Hematopoietic multipotent progenitor cell treated with erythropoietin and hydrocortisone succinate and interleukin-3 and kit ligand, for 17 days (in vitro differentiated cells): ENCODE results near the gene NUB1.

Experiments
- DNase-seq: peaks from one replicate; pipeline ENCODE4 v3.0.0-alpha.2; 2015; ENCODE audit warnings: low spot score

NUB1 gene

DNA sequence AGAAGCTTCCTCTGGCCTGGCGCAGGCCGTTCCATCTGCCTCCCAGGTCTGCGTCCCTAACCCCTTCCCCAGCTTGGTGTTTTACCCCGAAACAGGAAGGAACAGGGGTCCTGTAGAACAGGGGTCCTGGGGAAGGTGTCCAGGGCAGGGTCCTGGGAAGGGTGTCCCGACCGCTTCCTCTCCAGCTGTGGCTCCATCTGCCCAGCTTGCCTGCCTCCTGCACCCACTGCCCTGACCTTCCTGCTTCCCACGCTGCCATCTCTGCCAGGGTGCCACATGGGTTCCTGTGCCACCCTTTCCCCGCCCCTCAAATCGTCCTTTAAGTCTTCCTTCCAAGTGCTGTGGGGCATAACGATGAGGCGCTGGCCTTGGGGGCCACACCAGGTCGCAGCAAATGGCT is 35.8 kb downstream of the NUB1 start:
- no peak for DNase-seq

DNA sequence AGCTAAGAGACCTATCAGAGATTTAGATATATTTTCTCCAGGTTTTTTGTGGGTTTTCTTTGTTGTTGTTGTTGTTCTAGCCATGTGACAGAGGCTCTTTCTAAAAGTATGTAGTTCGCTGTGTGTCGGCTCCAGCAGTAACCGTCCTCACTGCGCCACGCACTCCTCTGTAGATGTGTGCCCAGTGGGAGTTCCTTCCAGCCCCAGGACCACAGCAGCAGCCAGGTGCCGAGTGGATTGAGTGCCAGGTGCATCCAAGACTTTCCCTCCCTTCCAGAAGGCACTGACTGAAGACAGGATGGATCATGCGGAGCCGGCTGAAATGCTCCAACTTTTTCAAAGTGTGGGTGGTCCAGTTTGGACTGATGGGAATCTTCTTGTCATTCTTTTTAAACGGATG is 36.4 kb downstream of the NUB1 start:
- DNase-seq: no peak

DNA sequence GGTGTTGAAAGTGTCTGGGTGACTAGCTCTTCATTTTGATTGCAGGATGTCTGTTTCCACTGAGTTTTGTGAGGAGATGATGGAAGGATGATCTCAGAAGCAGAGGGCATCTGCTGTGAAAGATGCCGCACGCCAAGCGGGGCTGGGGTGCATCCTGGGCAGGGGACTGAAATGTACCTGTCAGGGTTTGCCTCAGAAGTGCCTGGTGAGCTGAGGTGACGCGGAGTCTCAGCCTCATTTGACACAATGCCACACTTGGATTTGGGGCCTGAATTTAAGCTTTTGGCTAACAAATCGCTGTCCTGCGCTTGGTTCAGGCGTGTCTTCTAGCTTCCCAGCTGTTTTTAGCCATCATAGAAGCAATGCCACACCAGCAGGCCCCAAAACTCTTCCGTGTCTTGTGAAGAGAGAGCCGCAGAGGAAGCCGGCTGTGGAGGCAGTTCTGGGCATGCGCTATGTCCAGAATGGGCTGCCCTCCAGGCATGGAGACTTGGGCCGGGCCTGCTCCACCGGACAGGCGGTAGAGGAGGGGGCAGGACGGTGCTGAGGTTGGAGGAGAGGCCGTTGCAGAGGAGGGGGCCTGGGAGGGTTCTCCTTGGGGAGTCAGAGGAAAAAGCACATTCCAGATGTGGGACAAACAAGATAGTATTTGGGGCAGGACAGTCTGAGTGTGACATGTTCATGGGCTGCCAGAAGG is 37.0 kb downstream of the NUB1 start:
- no peak for DNase-seq

DNA sequence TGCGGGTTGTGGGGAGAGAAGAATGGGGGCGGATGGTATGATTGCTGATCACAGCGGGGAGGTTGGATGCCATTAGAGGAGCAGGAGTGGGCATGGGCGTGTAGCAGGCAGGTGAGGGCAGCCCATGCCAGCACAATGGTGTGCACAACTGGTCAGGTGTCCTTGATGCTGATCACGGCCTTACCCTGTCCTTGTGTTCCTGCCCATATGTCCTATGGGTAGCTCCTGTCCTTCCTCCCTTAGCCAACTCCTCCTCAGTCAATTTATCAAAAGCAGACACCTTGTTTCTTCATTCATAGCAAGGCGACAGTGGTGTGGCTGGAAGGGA is 37.5 kb downstream of the NUB1 start:
- DNase-seq: no peak

DNA sequence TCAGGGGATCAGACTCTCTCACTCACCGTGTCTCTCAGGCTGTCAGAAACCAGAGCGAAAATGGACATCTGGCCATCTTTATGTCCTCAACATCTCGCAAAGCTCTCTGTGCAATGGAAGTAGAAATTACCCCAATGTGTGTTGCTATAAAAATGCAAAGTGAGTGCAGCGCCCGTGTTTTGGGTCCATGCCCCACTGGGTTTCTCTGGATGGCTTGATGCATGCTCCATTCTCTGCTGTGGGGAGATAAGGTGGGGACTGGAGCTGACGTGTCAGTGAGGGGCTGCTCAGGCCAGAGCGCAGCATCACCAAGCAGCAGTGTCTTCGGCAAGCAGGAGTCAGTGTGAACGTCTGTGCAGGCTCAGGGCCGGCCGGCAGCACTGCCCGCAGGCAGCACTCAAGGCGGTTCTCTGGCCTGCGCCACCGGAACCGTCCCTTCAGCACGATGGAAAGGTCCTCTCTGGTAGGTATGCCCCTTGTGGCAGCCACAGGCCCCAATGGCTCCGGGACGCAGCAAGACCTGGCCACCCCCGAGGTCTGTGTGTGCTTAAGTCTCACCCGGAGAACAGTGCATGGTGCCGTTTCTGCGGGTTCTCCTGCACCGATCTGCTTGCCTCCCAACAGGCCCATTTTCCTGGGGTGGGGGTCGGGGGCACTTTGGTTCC is 38.1 kb downstream of the NUB1 start:
- DNase-seq: no peak

DNA sequence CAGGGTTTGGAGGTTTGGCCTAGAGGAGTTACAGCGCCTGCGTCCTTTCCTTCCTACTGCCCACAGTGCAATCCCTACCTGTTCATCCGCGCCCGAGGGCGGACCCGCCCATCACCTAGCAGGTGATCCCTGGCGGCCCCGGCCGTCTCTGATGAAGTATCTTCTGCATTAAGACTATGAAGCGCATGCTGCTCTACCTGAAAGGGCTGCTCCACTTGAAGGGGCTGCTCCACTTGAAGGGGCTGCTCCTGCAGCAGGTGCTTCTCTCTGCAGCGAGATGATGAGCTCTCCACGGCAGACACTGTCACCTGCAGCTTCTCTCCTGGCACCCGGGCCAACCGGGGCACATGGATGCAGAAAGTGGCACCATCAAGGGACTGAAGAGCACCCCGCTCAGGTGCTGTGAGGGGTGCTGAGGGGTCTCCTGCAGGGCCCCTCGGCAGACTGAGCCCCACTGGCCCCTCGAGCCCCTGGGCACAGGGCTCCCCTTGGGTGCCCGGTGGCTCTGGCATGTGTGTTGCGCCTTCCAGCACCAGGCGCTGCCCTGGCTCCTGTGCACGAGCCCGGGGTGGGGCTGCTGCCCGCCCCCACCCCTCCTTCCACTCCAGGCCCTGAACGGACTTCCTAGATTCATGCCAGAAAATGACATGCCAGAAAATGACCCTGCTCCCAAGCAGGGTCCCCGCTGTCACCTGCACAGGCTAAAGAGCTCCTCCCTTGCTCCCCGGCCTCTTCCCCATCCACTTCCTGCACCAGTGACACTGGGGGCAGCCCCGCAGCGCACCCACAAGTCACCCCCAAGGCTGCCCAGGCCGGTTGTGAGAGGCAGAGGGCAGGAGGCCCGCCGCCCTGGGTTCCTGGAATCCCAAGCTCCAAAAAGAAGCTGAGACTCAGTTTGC is 38.8 kb downstream of the NUB1 start:
- no peak for DNase-seq

DNA sequence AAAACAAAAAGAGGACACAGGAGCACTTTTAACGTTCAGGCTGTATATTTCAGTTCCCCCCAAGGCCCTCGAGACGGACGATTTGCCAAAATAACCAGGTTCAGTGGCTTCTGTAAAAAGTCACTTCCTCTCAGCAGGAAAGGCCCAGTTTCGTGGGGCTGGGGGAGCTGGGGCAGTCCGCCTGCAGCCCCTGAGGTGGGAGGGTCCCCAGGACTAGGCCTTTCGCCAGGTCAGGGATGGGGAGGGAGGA is 39.4 kb downstream of the NUB1 start:
- no peak for DNase-seq

DNA sequence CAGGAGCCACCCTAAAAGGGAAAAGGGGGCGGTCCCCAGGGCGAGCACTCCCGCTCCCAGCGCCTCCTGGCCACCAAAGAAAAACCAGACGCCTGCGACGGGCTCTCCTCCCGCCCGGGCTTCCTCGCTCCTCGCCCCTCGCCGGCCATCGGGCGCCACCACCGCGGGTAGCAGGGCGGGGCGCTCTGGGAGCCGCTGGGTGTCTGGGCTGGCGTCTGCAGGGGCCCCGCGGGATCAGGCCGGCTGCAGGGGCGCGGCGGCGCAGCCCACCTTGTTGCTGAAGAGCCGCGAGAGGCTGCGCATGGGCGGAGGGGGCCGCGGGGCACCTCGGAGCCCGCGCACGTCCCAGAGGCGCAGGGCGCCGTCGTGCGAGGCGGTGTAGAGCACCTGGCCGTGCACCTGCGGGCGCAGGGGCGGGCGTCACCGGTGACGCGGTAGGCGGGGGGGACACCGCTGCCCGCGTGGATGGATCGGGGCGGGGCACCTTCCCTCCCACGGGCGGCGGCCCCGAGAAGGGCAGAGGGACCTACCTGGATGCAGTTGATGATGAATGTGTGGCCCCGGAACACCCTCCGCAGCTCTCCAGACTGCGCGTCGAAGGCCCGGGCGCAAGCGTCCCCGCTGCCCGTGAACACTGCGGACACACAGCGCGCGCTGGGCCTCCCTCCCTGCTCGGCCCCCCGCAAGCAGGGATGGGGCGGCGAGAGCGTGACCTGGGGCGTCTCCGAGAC is 39.9 kb downstream of the NUB1 start:
- DNase-seq: no peak

DNA sequence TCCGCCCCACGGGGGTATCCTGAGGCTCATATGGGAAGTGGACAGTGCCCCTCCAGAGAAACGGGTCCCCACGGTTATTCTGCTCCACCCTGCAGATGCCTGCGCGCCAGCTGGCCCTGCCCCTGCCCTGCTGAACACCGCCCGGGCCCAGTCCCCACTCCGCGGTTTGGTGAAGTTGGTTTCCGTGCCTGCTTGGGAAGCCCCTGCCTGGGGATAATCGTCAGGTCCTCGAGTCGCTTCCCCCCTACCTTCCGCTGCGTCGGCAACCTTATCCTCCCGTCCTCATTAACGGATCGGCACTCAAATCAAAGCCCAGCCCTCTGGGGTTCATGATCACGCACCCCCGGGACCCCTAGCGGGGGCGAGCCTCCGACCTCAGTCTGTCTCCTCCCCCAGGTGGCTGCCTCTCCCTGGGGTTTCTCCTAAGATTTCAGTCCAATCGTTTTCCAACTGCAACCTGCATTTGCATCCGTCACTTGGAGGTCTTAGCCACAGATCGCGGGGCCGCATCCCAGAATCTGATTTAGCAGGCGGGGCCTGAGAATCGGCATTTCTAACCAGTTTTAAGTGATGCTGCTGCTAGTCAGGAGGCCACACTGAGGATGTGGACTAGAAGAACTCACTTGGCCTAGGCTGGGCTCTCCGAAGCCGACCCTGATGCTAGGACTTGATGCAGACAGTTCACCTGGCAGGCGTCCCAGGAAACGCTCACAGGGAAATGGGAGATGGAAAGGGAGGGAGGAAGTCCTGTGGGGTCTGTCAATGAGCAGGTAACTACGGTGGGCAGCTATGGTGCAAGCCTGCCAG is 40.7 kb downstream of the NUB1 start:
- no peak for DNase-seq

DNA sequence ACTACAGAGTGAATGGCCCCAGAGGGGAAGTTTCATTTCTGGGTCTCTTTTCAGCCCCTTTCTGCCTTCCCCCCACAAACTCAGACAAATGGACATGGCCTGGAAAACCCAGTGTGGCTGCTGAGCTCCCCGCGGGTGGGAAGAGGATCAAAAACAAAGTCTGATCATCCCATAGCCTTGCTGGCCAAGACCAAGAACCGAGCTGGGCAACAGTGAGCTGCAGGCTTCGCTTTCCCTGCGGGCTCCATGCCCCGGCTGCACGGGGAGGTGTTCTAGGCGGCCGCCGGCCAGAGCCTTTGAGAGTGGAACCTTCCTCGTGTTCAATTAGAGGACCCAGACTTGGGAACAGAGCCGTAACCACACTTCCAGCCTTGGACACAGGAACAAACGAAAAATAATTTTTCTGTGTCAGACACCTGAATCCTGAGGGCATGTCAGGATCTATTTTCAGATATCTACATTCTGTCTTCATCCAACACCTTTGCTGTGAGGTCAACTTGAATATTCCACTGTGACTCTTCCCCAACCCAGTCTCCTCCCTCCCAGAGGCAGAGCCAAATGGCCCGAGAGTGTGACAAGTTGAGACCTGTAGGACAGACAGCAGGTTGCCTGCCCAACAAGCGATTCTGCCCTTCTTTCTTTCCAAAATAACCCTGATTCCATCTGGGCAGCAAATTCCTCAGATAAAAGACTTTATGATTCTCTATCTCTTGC is 42.2 kb downstream of the NUB1 start:
- no peak for DNase-seq

DNA sequence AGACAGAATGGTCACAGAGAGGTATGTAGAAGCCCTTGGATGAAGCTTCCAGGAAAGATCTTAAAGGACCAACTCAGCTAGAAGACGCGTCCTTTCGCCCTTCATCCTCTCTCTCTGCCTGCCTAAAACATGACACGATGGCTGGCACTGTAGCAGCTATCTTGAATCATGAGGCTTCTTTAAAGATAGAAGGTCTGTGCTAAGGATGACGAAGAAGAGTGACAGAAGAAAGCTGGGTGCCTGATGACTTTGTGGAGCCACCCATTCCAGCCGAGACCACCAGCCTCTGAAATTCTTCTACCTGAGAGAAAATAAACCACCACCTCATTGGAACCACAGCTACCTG is 42.7 kb downstream of the NUB1 start:
- DNase-seq: no peak

DNA sequence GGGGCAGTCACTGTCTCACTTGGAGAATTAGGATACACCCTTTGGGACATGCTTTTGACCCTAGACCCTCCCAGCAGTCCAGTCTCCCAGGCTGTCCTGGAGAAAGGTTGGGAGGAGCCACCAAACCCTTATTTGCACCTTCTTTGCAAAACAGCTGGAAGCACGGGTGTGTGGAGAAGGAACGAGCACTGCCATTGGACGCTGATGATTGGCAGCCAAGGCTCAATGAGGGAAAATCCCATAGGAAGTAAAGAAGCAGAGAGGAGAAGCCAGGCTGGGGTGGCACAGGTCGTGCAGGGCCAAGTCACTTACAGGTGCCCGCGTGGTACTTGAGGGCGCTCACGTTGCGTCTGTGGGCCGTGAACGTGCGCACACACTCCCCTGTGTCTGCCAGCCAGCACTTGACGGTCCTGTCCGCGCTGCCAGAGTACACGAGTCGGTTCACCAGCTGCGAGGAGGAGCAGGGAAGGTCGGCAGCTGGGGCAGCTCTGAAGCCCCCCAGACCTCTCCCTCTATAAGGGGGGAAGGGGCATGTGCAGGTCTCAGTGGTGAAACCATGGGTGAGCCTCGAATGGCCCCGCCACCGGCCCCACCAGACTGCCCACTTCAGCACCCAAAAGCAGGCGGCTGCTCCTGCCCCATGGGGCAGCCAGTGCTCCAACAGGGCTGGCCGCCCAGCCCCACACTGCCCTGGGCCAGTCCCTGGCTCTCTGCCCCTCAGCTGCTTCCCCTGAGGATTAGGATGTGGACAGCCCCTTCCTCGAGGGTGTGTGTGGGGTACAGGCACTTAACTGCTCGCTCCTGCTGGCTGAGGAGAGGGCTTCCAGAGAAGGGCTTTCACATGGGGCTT is 43.4 kb downstream of the NUB1 start:
- no peak for DNase-seq

DNA sequence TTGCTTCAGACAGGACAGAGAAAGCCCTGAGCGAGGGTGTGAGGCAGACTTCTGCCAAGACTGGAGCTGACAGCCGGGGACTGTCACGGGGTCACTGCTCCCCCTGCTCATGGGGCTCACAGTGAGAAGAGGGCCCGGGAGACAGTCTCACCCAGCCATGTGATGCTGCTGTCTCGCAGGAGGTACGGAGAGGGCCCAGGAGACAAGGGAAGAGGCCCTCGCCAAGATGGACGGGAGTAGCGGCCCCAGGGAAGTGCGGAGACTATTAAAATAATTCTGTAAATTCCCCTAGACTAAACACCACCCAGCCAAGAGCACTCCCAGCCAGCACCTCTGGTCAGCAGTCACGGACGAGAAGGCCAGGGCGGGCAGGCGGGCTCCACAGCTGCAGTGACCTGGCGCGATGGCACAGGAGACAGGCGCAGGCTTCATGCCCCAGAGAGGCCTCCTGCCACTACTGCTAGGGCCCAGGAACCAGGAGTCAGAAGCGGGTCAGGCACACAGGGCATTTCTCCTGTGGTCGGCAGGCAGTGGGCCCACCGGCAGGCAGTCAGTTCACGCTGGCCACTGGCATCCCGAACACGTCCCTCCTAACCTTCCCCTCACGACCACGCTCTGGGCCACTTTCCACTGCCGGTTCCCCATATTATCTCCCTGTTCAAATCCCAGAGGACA is 44.2 kb downstream of the NUB1 start:
- DNase-seq: no peak

DNA sequence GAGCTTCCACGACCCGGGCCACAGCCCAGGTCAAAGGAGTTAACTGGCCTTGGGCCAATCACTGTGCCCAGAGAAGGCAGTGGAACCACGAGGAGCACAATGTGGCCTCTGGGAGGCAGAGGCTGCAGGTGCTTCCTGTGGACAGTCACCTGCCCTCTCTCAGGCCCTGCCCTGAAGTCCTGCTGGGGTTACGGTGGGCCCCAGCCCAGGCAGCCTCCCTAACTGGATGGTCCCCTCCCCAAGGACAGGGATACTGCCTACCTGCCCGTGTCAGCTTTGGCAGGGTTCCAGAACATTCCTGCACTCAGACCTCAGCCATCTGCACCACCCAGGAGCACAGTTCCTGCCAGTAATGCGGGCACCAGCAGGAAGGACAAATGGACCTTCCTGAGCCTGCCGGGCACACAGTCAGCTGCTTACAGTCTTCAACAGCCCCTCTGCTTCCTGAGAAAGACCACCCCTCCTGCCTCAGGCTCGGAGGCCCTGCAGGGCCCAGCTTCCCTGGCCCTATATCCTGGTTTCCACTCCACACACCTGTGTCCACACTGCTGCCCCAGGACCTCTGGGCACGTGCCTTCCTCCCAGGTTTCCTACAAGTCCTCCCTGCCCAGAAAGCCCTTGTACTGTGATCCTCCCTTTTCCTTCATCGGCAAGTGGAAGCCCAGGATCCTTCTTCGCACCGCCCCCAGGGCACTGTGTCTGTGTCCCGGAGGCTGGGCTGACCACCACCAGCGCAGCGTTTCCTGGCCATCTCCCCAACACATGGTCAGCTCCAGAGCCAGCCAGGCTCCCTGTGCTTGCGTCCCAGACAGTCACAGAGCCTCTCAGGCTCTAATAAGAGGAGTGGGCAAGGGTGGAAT is 44.9 kb downstream of the NUB1 start:
- no peak for DNase-seq

DNA sequence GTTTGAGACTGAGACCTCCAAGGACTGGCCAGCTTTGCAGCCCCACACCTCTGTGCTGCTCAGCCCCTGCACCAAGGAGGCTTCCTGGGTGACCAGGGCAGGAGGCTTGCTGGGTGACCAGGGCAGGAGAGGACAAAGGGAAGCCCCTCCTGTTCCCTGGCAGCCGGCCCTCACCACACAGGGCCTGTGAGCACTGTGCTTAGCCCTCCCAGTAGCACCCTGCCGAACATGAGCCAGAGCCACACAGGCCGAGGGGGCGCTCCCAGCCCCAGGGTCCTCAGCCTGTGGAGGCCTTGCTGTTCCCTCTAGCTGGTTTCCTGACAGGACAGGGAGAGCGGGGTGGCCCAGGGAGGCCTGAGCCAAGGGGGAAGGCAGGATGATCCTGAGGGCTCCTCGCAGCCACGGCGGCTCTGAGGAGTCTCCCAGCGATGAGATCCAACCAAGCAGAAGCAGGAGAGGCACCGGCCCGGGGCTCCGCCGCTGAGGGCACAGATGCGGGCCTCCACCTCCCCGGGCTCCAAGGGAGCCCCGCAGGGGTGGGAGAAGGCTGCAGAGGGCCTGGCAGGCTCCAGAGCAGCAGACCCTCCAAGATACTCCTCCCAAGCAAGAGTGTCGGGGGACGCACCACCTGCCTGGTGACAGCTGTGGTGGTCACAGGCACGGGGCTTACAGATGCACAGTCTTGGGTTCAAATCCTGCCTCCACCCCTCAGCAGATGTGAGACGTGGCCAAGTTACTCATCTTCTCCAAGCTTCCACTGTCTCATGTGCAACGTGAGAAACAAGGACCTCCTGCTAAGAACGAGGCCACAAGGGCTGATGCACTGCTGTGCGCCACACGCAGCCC is 45.8 kb downstream of the NUB1 start:
- no peak for DNase-seq

DNA sequence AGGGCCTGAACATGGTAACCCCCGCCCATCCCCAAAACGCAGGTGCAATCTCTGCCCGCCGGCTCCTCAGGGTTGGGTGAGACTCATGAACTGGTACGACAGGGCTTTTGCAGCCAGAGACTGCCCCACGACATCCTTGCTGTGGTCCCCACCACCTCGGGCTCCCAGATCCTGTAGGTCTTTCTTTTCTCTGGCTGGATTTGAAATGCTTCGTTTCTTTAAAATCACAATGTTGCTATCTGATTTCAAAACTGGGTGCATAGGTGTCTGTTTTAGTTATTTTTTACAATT is 46.3 kb downstream of the NUB1 start:
- no peak for DNase-seq

DNA sequence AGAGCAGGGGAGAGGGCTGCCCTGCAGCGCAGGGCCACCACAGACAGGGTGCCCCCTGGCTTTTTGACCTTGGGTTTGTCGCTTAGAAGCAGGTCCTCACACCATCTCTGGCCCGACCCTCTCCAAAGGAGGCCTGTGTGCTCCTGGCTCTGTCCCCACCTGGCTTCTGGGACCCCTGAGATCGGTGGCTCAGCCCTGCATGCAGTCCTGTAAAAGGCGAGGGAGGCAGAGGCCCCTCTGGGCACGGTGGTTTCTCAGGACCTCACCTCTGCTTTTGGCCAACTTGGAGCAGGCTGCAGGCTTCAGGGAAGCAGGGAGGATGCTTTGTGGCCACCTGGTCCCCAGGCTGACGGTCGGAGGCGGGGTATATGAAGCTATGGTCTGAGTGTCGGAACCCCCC is 46.8 kb downstream of the NUB1 start:
- DNase-seq: no peak

DNA sequence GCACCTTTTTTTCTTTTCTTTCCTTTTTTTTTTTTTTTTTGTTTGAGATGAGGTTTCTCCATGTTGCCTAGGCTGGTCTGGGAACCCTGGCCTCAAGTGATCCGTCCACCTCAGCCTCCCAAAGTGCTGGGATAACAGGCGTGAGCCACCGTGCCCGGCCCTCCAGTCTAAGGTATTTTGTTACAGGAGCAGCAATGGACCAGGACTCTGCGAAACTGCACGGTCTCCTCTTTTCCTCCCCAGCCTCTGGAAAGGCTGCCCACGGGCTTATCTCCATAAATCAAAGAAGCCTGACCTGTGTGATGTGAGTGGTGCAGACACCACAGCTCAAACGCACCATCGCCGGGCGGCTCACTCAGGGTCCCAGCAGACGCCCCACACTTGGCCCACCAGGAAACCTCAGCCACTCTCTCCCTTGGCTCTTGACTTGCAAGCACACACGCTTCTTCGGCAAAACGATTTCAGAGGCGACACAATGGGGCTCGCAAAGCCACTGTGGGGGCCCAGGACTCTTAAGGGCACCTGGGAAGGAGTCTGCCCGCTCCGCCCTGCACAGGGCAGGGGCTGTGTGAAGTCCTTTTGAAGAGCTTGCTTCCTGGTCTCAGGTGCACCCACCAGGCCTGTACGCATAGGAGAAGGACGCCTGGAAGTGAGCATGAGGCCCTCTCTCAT is 47.6 kb downstream of the NUB1 start:
- no peak for DNase-seq
